HEK293 (cell line): Measurements from ENCODE around the gene RMC1.

Experiments
- CTCF ChIA-PET: fragments of 350-600 bp; formaldehyde crosslinking; extraction: SDS; loops from one replicate; lab custom pipeline; 2021; ENCODE audit warnings: antibody characterized with exemption; lab: Yijun Ruan, JAX
- POLR2A ChIA-PET: fragments of 300-600 bp; formaldehyde crosslinking; extraction: SDS; loops from one replicate; lab custom pipeline; 2020; ENCODE audit warnings: antibody characterized with exemption, inconsistent platforms; lab: Yijun Ruan, JAX
- H3K27ac ChIP-seq: fragments of 200-500 bp; sonication (Bioruptor generic); 2 replicates; pipeline ENCODE4 v1.5.1; 2014; ENCODE audit warnings: low read depth, low read length, control low read depth, inconsistent platforms; ENCODE audit errors: extremely low read depth
- H3K36me3 ChIP-seq, 2 experiments: fragments of 200-500 bp in 1 of 2; sonication (Bioruptor generic) in 1 of 2; 1 replicate in 1 of 2; 2 replicates in 1 of 2; pipeline ENCODE4 v1.5.1; 2014 to 2017; ENCODE audit warnings: inconsistent platforms in 2 of 2, low read length in 2 of 2; ENCODE audit not compliant: control insufficient read depth in 2 of 2, insufficient read depth in 1 of 2
- H3K4me1 ChIP-seq: fragments of 200-500 bp; sonication (Bioruptor generic); 2 replicates; pipeline ENCODE4 v1.5.1; 2014; ENCODE audit warnings: mild to moderate bottlenecking, low read length, inconsistent platforms; ENCODE audit not compliant: control insufficient read depth, insufficient read depth
- H3K4me3 ChIP-seq: 2 replicates; pipeline ENCODE4 v1.5.1; 2011; ENCODE audit warnings: low read depth, mild to moderate bottlenecking, control low read depth, low read length, moderate library complexity
- H3K9me3 ChIP-seq: fragments of 200-500 bp; sonication (Bioruptor generic); 2 replicates; pipeline ENCODE4 v1.5.1; 2014; ENCODE audit warnings: low read depth, low read length, inconsistent platforms; ENCODE audit not compliant: control insufficient read depth, insufficient read depth
- FEZF1 ChIP-seq: fragments of 450-650 bp; formaldehyde crosslinking; IDR thresholded peaks from 2 replicates; pipeline ENCODE4 v1.5.1; 2016; ENCODE audit warnings: missing biosample characterization, missing genetic modification characterization
- KLF1 ChIP-seq: fragments of 450-650 bp; formaldehyde crosslinking; IDR thresholded peaks from 2 replicates; pipeline ENCODE4 v1.5.1; 2016; ENCODE audit warnings: missing biosample characterization, missing genetic modification characterization
- OVOL3 ChIP-seq: fragments of 450-650 bp; formaldehyde crosslinking; IDR thresholded peaks from 2 replicates; pipeline ENCODE4 v1.5.1; 2016; ENCODE audit warnings: missing biosample characterization, missing genetic modification characterization
- SP2 ChIP-seq: fragments of 450-650 bp; formaldehyde crosslinking; IDR thresholded peaks from 2 replicates; pipeline ENCODE4 v1.5.1; 2016; ENCODE audit warnings: missing biosample characterization, missing genetic modification characterization
- SP3 ChIP-seq: fragments of 450-650 bp; formaldehyde crosslinking; IDR thresholded peaks from 2 replicates; pipeline ENCODE4 v1.5.1; 2016; ENCODE audit warnings: missing biosample characterization, missing genetic modification characterization
- ZBTB17 ChIP-seq: fragments of 450-650 bp; formaldehyde crosslinking; IDR thresholded peaks from 2 replicates; pipeline ENCODE4 v1.5.1; 2016; ENCODE audit warnings: missing biosample characterization, missing genetic modification characterization
- ZBTB8A ChIP-seq: fragments of 450-650 bp; formaldehyde crosslinking; IDR thresholded peaks from 2 replicates; pipeline ENCODE4 v1.5.1; 2016; ENCODE audit warnings: missing biosample characterization, missing genetic modification characterization
- ZFHX2 ChIP-seq: fragments of 450-650 bp; formaldehyde crosslinking; conservative IDR thresholded peaks from 2 replicates; pipeline ENCODE4 v1.5.1; 2016; ENCODE audit warnings: missing biosample characterization, missing genetic modification characterization
- ZNF366 ChIP-seq: fragments of 450-650 bp; formaldehyde crosslinking; conservative IDR thresholded peaks from 2 replicates; pipeline ENCODE4 v1.5.1; 2016; ENCODE audit warnings: missing biosample characterization, missing genetic modification characterization
- ZNF423 ChIP-seq: fragments of 450-650 bp; formaldehyde crosslinking; IDR thresholded peaks from 2 replicates; pipeline ENCODE4 v1.5.1; 2016; ENCODE audit warnings: missing biosample characterization, missing genetic modification characterization
- ZNF501 ChIP-seq: fragments of 450-650 bp; formaldehyde crosslinking; IDR thresholded peaks from 2 replicates; pipeline ENCODE4 v1.5.1; 2016; ENCODE audit warnings: missing biosample characterization, missing genetic modification characterization
- ZNF521 ChIP-seq: fragments of 450-650 bp; formaldehyde crosslinking; IDR thresholded peaks from 2 replicates; pipeline ENCODE4 v1.5.1; 2017; ENCODE audit warnings: missing biosample characterization, mild to moderate bottlenecking, missing genetic modification characterization
- ZNF585B ChIP-seq: fragments of 450-650 bp; formaldehyde crosslinking; IDR thresholded peaks from 2 replicates; pipeline ENCODE4 v1.5.1; 2016; ENCODE audit warnings: missing biosample characterization, missing genetic modification characterization
- ZNF76 ChIP-seq: fragments of 450-650 bp; formaldehyde crosslinking; IDR thresholded peaks from 2 replicates; pipeline ENCODE4; 2016; ENCODE audit warnings: low read depth, missing biosample characterization, missing genetic modification characterization, borderline replicate concordance
- TF ChIP-seq, protein P1 (sequence below): fragments of 450-650 bp; formaldehyde crosslinking; IDR thresholded peaks from 2 replicates; pipeline ENCODE4 v1.5.1; 2016; ENCODE audit warnings: missing biosample characterization, missing genetic modification characterization, borderline replicate concordance
- TF ChIP-seq, protein P2 (sequence below): fragments of 450-650 bp; formaldehyde crosslinking; IDR thresholded peaks from 2 replicates; pipeline ENCODE4 v1.5.1; 2016; ENCODE audit warnings: missing biosample characterization, missing genetic modification characterization
- TF ChIP-seq, protein P3 (sequence below): fragments of 450-650 bp; formaldehyde crosslinking; IDR thresholded peaks from 2 replicates; pipeline ENCODE4 v1.5.1; 2016; ENCODE audit warnings: missing biosample characterization, missing genetic modification characterization
- TF ChIP-seq, protein P4 (sequence below): fragments of 450-650 bp; formaldehyde crosslinking; IDR thresholded peaks from 2 replicates; pipeline ENCODE4 v1.5.1; 2016; ENCODE audit warnings: missing biosample characterization, missing genetic modification characterization
- TF ChIP-seq, protein P5 (sequence below): fragments of 450-650 bp; formaldehyde crosslinking; IDR thresholded peaks from 2 replicates; pipeline ENCODE4 v1.5.1; 2016; ENCODE audit warnings: missing biosample characterization, missing genetic modification characterization, low read depth
- TF ChIP-seq, protein P6 (sequence below): IDR thresholded peaks from 2 replicates; pipeline ENCODE4 v1.6.1; 2011; ENCODE audit warnings: mild to moderate bottlenecking, low read depth, low read length, borderline replicate concordance

RMC1 gene

DNA sequence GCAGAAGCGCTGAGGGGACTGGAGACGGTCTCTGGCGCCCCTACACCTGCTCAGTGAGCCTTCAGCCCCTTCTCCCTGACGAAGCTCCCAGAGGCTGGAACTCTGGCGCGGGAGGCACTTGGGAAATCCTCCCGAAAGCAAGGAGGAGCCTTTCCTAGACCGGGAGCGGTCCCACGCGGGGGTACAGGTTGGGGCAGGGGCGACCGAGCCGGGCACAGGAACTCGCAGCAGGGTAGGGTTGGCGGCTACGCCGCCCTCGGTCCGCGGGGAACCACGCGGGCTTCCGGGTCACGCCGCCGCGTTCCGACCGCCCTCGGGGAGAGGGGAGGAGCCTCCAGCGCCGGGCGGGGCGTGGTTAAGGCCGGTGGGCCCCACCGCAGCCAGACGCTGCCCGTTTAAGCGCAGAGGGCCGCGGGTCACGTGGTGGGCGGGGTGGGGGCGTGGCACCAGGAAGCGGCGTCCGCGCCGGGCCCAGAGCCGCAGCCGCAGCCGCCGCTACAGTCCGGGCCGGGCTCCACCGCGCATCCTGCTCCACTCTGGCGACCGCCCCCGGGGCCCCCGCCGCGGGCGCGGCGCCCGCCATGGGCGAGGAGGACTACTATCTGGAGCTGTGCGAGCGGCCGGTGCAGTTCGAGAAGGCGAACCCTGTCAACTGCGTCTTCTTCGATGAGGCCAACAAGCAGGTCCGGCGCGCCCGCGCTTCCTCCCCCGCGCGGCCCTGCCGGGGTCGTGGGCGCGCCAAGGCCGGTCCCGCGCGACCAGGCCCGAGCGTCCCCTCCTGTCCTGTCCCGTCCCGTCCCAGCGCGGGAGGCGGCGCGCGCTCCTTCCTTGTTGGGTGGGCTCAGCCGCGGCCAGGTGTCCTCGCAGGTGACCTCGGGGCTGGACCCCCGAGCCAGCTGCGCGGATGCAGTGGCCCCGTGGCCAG, at the start of gene RMC1 (continued):
- TF ChIP-seq, protein P1, sequence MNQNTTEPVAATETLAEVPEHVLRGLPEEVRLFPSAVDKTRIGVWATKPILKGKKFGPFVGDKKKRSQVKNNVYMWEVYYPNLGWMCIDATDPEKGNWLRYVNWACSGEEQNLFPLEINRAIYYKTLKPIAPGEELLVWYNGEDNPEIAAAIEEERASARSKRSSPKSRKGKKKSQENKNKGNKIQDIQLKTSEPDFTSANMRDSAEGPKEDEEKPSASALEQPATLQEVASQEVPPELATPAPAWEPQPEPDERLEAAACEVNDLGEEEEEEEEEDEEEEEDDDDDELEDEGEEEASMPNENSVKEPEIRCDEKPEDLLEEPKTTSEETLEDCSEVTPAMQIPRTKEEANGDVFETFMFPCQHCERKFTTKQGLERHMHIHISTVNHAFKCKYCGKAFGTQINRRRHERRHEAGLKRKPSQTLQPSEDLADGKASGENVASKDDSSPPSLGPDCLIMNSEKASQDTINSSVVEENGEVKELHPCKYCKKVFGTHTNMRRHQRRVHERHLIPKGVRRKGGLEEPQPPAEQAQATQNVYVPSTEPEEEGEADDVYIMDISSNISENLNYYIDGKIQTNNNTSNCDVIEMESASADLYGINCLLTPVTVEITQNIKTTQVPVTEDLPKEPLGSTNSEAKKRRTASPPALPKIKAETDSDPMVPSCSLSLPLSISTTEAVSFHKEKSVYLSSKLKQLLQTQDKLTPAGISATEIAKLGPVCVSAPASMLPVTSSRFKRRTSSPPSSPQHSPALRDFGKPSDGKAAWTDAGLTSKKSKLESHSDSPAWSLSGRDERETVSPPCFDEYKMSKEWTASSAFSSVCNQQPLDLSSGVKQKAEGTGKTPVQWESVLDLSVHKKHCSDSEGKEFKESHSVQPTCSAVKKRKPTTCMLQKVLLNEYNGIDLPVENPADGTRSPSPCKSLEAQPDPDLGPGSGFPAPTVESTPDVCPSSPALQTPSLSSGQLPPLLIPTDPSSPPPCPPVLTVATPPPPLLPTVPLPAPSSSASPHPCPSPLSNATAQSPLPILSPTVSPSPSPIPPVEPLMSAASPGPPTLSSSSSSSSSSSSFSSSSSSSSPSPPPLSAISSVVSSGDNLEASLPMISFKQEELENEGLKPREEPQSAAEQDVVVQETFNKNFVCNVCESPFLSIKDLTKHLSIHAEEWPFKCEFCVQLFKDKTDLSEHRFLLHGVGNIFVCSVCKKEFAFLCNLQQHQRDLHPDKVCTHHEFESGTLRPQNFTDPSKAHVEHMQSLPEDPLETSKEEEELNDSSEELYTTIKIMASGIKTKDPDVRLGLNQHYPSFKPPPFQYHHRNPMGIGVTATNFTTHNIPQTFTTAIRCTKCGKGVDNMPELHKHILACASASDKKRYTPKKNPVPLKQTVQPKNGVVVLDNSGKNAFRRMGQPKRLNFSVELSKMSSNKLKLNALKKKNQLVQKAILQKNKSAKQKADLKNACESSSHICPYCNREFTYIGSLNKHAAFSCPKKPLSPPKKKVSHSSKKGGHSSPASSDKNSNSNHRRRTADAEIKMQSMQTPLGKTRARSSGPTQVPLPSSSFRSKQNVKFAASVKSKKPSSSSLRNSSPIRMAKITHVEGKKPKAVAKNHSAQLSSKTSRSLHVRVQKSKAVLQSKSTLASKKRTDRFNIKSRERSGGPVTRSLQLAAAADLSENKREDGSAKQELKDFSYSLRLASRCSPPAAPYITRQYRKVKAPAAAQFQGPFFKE (tag by site-specific recombination): no peak
- TF ChIP-seq, protein P2, sequence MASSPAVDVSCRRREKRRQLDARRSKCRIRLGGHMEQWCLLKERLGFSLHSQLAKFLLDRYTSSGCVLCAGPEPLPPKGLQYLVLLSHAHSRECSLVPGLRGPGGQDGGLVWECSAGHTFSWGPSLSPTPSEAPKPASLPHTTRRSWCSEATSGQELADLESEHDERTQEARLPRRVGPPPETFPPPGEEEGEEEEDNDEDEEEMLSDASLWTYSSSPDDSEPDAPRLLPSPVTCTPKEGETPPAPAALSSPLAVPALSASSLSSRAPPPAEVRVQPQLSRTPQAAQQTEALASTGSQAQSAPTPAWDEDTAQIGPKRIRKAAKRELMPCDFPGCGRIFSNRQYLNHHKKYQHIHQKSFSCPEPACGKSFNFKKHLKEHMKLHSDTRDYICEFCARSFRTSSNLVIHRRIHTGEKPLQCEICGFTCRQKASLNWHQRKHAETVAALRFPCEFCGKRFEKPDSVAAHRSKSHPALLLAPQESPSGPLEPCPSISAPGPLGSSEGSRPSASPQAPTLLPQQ: peak; percentile 100
- TF ChIP-seq ZNF501 (tag by site-specific recombination) (peak; percentile 74; the same call in 1 of the 2 replicates), ZNF521 (tag by site-specific recombination) (no peak), ZNF423 (tag by site-specific recombination) (no peak), ZFHX2 (tag by site-specific recombination) (peak; percentile 60; the same call in 1 of the 2 replicates)

DNA sequence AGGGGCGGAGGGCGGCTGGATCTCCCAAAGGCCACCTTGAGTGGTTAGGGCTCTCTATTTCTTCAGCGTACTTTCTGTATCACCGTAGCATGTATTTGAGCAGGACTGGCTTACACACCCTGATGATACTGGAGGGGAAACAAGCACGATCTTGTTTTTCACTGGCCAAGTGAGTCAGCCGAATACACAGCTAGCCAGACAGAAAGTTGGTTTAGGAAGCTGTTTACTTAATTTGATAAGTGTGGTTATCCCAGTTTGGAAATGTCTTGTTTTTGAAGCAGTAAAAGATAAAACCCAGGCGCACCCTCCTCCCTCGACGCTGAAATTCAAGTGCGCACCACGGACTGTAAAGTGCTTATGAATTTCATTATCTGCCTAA, 49.6 kb upstream of the RMC1 start:
- no peaks in the 10 kb centered on the region for H3K9me3 ChIP-seq
- CTCF ChIA-PET: interaction anchor here (0.8 to 1.1 kb wide), 4 partner anchors 9 to 640 kb away, joined by 3 to 4 read pairs (median 3); no protein-coding TSS in a partner anchor
- H3K4me1 ChIP-seq: peaks cover 4% of the 10 kb centered on the region; the same call in 1 of the 2 replicates
- H3K36me3 ChIP-seq: peaks cover 0 to 3% of the 10 kb centered on the region in 2 experiments; a peak in 1 of 3 replicates
- H3K4me3 ChIP-seq: peak overlapping the region; percentile 87
- H3K27ac ChIP-seq: peak overlapping the region; percentile 56
- POLR2A ChIA-PET: interaction anchor here (0.9 to 1.8 kb wide), 10 partner anchors 9 to 685 kb away, joined by 3 to 7 read pairs (median 4); partner anchors contain the start of gene CABYR
- TF ChIP-seq, protein P3, sequence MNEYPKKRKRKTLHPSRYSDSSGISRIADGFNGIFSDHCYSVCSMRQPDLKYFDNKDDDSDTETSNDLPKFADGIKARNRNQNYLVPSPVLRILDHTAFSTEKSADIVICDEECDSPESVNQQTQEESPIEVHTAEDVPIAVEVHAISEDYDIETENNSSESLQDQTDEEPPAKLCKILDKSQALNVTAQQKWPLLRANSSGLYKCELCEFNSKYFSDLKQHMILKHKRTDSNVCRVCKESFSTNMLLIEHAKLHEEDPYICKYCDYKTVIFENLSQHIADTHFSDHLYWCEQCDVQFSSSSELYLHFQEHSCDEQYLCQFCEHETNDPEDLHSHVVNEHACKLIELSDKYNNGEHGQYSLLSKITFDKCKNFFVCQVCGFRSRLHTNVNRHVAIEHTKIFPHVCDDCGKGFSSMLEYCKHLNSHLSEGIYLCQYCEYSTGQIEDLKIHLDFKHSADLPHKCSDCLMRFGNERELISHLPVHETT: no peak
- TF ChIP-seq SP2 (no peak), FEZF1 (tag by site-specific recombination) (peak; percentile 27), ZNF76 (tag by site-specific recombination) (0 out of 2 replicates have a peak, but pooled peaks have one; percentile 21), SP3 (tag by site-specific recombination) (no peak), KLF1 (tag by site-specific recombination) (peak; percentile 21; the same call in 1 of the 2 replicates), ZBTB17 (tag by site-specific recombination) (no peak), ZBTB8A (tag by site-specific recombination) (no peak), ZNF585B (tag by site-specific recombination) (no peak), OVOL3 (no peak), ZNF366 (peak; percentile 24; the same call in 1 of the 2 replicates)
- TF ChIP-seq, protein P4, sequence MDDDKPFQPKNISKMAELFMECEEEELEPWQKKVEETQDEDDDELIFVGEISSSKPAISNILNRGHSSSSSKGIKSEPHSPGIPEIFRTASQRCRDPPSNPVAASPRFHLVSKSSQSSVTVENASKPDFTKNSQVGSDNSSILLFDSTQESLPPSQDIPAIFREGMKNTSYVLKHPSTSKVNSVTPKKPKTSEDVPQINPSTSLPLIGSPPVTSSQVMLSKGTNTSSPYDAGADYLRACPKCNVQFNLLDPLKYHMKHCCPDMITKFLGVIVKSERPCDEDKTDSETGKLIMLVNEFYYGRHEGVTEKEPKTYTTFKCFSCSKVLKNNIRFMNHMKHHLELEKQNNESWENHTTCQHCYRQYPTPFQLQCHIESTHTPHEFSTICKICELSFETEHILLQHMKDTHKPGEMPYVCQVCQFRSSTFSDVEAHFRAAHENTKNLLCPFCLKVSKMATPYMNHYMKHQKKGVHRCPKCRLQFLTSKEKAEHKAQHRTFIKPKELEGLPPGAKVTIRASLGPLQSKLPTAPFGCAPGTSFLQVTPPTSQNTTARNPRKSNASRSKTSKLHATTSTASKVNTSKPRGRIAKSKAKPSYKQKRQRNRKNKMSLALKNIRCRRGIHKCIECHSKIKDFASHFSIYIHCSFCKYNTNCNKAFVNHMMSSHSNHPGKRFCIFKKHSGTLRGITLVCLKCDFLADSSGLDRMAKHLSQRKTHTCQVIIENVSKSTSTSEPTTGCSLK (tag by site-specific recombination): no peak
- TF ChIP-seq, protein P5, sequence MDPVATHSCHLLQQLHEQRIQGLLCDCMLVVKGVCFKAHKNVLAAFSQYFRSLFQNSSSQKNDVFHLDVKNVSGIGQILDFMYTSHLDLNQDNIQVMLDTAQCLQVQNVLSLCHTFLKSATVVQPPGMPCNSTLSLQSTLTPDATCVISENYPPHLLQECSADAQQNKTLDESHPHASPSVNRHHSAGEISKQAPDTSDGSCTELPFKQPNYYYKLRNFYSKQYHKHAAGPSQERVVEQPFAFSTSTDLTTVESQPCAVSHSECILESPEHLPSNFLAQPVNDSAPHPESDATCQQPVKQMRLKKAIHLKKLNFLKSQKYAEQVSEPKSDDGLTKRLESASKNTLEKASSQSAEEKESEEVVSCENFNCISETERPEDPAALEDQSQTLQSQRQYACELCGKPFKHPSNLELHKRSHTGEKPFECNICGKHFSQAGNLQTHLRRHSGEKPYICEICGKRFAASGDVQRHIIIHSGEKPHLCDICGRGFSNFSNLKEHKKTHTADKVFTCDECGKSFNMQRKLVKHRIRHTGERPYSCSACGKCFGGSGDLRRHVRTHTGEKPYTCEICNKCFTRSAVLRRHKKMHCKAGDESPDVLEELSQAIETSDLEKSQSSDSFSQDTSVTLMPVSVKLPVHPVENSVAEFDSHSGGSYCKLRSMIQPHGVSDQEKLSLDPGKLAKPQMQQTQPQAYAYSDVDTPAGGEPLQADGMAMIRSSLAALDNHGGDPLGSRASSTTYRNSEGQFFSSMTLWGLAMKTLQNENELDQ (tag by site-specific recombination): no peak
- TF ChIP-seq, protein P6, sequence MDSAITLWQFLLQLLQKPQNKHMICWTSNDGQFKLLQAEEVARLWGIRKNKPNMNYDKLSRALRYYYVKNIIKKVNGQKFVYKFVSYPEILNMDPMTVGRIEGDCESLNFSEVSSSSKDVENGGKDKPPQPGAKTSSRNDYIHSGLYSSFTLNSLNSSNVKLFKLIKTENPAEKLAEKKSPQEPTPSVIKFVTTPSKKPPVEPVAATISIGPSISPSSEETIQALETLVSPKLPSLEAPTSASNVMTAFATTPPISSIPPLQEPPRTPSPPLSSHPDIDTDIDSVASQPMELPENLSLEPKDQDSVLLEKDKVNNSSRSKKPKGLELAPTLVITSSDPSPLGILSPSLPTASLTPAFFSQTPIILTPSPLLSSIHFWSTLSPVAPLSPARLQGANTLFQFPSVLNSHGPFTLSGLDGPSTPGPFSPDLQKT: no peak
